ENCODE data around the gene JARID2. TPM values are rescaled to one million over a fixed set of nuclear protein-coding genes. Genes with fewer than 3 reads are reported as not detected.
A peak's percentile ranks its signal among the peaks of the same experiment; 100 is the strongest.

JARID2 gene
- total RNA-seq, 1 donor from 2014 or later, result 3.8 TPM

DNA sequence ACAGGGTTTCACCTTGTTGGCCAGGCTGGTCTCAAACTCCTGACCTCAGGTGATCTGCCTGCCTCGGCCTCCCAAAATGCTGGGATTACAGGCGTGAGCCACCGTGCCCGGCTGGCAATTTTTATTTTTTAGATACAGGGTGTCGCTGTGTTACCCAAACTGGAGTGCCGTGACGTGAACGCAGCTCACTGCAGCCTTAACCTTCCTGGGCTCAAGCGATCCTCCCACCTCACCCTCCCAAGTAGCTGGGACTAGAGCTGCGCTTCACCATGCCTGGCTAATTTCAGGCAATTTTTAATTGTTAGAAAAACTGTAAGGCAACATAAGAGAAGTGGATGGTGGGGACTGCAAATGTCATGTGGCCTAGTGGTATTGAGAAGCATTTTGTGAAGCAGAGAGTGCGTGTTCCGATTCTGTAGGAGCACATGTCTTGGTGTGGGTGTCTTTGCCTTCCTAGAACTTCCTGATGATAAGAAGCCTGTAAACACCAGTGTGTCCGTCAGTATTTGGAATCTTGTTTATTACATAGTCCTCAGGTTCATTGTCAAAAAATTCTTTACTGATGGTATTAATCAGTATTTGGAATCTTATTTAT, 18.0 kb downstream of the JARID2 start:
- ATAC-seq, result no peak

DNA sequence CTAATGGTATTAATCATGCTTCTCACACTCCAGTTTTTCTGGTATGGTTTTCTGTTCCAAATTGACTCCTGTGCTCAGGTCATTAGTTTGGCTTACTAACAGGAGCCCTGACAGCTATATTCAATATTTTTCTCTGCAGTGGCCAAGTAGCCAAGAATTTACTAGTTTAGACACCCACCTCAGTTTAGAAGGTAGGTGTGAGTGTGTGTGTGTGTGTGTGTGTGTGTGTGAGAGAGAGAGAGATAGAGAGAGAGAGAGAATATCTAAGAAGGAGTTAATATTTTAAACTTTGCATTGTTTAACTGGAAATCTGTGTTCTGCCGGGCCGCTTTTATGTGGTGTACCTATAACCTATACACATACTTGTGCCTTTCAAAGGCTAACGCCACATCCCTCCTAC, 18.5 kb downstream of the JARID2 start:
- DNase-seq (ENCODE audit: low spot score) (no peak), ATAC-seq (no peak)

More for the DNA sequence above, 18.0 kb downstream of the JARID2 start:
- no peak for DNase-seq (ENCODE audit: low spot score)

DNA sequence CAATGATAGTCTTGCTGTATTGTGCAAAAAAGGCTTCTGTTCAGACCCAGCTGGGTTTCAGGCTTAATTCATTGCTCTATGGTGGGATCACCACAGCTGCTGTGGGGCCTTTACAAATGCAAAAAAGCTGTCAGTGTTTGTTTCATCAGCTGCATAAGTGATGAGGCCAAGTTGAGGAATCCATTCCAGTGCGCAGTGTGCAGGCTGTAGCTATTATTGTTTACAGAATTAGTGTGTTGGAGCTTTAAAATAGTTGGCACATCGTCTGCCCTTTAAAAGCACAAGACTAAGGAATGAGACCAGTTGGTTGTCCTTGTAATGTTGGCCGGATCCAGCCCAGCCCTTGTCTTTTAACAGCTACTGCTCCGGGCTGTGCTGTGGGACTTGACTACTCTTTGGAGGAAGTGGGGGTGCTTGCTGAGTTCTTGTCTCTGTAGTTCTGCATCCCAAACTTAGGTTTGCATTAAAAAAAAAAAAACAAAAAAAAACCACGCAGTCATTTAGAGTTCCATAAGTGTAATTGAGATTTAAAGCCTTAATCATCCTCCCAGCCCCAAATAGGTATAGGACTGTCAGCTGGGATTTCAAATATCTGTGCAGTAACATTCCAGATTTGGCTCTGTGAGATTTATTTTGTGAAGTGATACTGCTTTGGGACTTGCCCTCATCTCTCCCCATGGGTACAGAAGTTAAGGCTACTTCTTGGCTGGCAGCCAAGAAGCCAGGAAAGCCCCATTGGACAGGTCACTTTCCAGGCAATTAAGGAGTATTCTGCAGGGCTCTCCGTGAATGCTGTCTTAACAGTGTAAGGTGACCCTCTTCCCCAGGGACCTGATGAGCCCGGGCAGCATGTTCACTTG, 19.3 kb downstream of the JARID2 start:
- no peak for ATAC-seq

DNA sequence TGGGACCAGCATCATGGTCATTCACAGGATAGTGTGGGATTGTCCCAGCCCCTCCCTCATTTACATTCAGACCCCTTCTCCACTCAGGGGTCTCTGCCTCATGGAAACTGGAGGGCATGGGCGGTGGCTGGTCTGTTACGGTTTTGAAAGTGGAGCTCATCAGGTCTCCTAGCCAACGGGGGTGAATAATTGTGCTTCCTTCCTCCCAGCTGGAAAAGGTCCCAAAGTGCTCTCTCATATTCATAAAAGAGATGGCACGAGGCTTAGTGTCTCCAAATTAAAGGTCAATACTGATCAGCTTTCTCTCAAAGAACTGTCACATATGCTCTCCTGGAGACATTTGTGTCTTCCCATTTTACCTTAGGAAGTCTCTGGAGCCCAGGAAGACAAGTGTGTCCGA, 19.9 kb downstream of the JARID2 start:
- ATAC-seq (no peak), DNase-seq (ENCODE audit: low spot score) (no peak)

More for the DNA sequence above, 19.3 kb downstream of the JARID2 start:
- DNase-seq (ENCODE audit: low spot score), result no peak

DNA sequence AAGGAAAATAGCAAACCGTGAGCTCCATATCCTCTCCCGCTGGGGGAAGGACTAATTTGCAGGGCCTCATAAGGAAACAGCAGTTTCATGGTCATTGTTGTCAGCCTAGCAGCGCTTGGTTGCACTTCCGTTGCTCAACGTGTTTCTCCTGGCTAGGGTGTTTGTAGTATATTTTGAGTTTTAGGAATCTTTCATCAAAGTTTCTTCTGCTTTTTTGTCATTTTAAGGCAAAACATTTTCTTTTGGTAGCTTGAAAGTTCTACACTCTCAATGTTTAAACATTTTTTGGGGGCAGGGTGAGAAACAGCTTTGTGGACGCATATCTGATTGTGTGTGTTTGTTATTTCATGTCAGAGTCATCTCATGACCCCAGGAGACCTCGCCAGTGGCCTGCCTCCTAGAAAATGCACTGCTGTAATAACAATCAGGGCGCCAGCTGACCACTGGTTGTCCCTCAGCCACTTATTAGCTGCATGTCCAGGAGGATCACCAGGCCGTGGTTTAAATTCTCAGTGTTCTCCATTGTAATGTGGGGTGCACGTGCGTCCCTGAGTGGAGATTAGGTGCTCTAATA, 20.6 kb downstream of the JARID2 start:
- DNase-seq (ENCODE audit: low spot score) (no peak), ATAC-seq (peak; percentile 78)

DNA sequence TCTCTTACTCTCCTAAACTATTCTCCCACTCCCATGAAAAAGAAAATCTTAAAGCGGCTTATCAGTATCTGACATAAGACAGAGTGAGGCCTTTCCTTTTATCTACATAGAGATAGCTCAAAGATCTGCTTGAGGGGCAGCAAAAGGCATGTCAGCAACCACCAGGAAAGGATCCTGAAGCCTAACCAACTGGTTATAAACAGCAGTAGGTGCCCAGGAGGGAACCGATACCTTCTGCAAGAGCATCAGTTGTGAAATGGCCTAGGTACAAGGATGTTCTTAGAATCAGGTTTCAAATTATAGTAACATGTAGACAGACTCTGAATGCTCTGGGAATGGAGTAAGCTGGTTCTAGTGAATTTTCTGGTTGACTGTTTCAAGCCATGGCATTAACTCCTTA, 21.4 kb downstream of the JARID2 start:
- no peak for ATAC-seq

DNA sequence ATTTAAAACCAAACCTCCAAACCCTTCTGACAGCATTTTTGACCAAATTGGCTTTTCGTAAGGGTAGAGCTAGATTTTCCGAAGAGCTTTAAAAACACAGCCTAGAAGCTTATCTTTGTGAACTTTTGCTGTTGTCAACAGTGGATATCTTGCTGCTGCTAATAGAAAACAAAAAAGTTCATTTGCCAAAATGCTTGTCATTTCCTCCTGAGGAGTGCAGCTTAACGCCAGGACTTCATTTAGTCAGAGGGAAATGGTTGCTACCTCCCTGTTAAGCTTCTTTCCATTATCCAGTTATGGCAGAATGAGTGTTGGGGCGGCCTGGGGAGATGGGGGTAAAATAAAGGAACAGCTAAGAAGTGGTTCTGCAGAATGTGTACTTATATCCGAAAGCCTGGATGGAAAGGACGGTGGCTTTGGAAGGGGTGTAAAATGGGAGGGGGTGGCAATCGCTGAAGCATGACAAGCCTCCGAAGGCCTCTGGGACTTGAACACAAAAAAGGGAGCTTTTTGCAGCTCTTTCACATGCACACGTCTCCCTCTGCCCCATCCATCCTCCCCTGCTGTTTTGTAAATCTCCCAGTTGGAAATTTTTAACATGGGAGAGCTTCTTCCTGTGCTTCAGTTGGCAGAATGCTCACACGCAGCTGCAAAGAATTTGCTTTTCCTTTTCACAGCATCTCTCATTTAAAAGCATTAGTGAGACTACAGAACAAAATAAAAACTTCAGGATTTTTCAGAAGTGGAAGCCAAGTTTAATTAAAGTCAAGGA, 22.5 kb downstream of the JARID2 start:
- ATAC-seq (no peak), DNase-seq (ENCODE audit: low spot score) (no peak)

More for the DNA sequence above, 21.4 kb downstream of the JARID2 start:
- no peak for DNase-seq (ENCODE audit: low spot score)

DNA sequence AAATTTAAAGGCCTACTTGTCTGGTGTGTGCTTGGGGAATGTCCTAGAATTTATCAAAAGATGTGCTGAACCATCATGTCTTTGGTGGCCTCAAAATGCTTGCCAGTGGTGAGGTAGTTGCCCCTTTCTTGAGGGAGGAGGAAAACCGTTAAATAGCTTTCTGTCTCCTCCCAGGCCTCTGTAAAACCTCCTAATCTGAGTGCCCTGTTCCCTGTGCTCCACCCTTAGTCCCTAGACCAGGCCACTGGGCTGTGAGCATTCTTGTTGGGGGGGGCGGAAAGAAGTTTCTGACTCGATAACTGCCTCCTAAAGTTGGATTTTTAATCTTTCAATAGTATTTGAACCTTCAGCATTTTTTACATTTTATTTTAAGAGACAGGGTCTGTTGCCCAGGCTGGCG, 23.1 kb downstream of the JARID2 start:
- ATAC-seq (no peak), DNase-seq (ENCODE audit: low spot score) (no peak)

DNA sequence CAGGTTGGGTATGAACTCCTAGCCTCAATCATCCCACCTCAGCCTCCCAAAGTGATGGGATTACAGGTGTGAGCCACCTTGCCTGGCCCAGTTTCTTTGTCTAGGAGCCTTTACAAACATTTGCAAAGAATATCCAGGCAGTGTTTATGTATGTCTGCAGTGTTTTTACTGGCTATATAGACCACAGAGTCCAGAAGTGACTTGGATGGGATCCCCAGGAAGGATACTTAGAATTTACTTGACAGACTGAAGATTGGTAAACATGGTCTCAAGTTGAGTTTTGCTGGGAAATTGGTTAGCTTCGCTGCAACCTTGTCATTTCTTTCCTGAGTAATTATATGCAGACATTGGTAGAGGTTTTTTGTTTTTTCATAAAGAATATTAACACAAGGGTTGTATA, 23.8 kb downstream of the JARID2 start:
- DNase-seq (ENCODE audit: low spot score), result no peak
- no peak for ATAC-seq

DNA sequence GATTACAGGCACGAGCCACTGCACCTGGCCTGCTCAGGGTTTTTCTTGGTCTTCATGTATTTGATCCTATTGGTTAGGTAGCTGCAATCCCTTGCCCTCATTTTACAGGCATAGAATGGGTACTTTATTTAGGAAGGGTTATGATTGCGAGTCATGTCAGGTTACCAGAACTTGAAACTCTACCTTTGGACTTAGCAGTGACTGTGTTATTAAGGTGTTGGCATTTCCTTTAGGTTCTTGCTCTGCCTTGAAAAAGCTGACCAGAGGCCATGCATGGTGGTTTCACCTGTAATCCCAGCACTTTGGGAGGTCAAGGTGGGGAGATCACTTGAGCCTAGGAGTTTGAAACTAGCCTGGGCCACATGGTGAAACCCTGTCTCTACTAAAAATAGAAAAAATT, 24.5 kb downstream of the JARID2 start:
- no peak for DNase-seq (ENCODE audit: low spot score)
- ATAC-seq, result no peak

DNA sequence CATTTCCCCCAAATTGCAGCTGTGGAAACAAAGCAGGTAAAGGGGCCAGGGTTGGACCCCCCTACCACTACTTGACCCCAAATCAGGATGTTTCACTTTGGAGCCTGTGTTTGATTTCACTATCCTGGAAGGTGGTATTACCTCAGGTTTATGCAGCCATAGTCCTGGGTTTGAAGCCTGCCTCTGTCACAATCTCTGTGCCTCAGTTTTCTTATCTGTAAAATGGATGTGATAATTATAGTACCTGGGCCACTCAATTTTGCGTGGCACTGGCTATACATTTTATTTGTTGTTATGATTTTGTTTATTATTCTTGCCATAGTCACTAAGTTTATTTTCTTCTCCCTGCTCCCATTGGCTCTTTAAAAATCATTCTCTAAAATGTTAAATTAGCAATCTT, 26.7 kb downstream of the JARID2 start:
- ATAC-seq (no peak), DNase-seq (ENCODE audit: low spot score) (no peak)

DNA sequence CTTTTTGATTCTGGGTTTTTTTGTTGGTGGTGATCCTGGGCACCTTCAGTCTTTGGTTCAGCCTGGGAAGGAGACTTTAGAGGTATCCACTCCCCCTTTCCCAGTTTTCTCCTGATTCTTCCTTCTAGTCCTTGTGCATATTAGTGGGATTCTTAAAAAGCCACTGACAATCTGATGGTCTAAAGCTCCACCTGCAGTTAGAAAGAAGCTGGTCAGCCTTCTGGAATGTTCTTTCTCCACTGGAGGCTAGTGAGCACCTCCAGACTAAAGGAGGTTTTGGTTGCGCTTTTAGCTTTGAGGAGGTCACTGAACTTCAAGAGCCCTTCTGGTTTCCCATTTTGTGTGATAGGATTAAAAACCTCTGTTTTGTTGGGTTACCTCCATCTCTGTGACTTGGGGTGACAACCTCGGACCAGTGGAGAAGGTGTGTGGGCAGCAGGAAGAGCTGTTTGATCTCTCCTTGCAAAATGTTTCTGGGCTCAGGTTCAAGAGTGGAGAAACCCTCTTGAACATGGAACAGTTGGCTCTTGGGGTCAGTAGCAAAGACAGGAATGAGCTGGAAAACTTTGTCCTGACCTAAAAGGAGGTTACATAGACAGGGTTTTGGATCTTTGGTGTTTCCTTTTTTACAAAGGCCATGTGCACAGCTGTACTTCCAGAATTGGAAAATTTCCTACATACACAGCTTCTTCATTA, 29.0 kb downstream of the JARID2 start:
- DNase-seq (ENCODE audit: low spot score), result peak; percentile 75
- ATAC-seq, result peak; percentile 86

DNA sequence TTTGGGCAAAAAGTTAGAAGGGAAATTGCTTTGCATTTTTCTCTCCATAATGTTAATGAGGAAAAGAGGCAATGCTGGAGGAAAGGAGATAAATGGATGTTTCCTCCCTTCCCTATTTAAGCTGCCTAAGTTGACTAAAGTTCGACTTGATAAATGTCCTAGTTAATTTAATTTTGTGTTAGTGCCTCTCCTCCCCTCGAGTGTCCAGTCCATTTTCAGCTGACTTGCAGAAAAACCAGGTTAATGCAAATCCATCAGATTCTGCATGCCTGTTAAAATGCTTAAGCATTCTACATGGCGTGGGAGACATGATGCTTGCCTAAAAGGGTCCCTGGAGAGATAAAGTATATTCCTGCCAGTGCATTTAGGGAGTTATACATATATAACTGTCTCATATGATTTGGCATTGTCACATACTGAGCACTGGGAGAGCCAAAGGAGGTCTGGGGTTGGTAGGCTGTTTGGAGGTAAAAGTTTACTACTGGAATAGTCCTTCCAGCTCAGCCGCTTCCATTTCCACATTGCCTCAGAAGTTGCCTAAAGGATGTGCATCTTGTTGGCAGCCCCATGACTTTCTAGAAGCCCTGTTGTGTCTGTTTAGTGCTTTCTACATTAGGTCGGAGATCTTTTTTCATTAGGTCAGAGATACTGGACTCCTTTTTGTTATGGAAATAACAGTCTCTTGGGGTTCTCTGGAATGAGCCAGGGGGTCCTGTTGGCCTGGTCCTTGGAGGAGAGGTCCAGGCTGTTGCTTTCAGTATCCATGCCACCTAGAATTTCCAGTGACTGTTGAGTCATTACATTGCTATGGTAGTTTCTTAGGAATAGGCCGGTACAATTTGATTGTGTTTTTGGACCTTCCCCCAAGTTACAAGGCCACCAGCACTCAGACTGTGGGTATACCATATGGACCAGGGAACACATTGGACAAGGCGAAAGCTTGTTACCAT, 30.4 kb downstream of the JARID2 start:
- DNase-seq (ENCODE audit: low spot score) (no peak), ATAC-seq (no peak)

DNA sequence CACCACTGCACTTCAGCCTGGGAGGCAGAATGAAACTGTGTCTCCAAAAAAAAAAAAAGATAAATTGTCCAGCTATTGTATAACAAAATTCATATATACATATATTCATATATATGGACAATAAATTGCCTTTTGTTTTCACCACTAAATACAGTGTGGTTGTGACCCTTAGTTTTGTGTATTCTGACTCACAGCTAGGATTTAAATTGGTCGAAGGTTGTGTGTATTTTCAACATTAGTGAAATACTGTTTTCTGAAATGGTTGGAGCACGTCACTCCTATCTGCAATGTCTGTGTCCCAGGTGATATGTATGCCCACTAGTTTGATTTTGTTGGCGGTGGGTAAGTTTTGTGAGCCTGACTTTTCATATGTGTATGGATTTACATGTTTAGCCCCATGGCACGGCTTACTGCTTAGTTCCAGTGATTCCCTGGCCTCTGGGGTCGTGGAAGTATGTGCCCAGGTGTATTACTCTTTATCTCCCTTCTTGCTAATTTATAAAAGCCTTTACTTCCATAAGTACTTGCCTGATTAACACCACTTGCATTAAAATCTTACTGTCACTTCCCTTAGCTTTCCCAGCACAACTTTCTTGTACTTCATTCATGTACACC, 33.3 kb downstream of the JARID2 start:
- ATAC-seq (no peak), DNase-seq (ENCODE audit: low spot score) (no peak)

DNA sequence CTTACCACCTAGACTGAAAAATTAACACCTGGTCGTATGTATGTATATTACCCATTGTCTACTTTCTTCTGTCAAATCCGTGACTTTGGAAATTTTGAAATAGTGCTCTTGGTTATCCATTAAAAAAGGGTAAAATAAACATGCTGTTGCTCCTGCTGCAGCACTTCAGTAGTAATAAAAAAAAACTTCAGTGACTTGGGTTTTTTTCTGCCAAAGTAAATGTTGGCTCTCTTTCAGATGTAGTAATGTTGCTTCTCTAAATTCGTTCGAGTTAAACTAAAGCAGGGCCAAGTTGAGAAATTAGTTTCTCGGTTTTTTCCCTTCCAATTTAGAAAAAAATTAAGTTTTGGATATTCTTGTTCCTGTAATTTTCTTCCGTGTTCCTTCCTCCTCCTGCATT, 34.2 kb downstream of the JARID2 start:
- no peak for DNase-seq (ENCODE audit: low spot score)
- peak; percentile 52 for ATAC-seq

DNA sequence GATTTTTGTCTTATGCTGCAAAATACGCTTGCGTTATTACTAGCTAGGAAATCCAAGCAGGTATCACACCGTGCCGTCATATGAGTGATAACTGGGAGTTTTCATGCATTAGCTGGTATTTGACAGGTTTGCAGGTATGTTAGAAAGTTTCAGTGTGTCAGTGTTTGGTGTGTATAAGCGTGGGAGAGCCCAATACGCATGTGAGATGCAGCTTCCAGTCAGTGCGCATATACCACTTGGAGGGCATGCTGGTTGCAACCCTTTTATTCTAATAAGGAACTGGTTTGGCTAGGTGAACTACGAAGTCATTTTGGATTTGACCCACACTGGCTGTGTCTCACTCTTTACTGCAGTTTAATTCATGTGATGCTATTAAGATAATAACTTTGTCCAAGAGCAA, 35.1 kb downstream of the JARID2 start:
- DNase-seq (ENCODE audit: low spot score) (no peak), ATAC-seq (no peak)

DNA sequence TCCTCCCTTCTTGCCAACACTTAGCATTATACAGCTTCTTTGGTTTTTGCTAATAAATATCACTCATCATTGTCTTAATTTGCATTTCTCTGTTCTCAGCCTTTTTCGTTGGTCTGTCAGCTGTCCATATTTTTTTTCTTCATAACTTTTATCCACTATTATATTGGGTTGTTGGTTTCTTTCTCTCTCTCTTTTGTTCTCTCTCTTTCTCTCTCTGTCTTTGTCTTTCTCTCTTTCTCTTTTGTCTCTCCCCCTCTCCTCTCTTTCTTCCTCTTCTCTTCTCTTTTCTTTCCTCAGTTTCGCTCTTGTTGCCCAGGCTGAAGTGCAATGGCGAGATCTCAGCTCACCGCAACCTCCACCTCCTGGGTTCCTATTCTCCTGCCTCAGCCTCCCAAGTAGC, 36.5 kb downstream of the JARID2 start:
- no peak for ATAC-seq
- DNase-seq (ENCODE audit: low spot score), result no peak

DNA sequence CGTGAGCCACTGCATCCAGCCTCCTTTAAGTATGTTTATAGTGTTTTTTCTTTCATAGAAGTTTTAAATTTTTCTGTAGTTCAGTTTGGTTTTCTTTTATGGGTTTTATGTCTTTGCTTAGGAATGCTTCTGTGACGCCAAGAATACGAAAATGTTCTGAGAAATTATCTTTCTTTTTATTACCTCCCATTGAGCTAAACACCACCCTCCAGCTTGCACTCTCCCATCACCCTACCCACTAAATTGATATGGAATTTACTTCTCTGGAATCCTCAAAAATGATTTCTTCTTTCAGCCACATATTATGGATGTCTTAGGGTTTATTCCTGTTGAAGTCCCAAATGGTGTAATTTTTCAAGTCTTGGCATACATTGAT, 38.1 kb downstream of the JARID2 start:
- no peak for DNase-seq (ENCODE audit: low spot score)
- no peak for ATAC-seq

DNA sequence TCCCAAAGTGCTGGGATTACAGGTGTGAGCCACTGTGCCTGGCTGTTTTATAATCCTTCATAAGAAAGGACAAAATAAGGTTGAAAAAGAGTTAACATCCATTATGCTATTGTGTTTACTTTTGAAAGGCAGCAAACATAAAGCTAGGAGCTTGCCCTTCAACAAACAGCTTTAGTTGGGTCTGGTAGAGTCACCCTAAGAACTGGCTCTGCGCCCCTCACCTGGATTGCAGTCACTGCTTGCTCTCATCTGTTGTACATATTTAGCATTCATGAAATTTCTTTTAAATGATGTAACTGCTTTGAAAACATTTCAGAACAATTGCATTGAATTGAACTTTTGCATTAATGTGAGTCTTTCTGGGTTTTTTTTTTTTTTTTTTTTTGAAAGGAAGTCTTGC, 38.9 kb downstream of the JARID2 start:
- no peak for DNase-seq (ENCODE audit: low spot score)
- no peak for ATAC-seq

Data from left lobe of liver (tissue), 2 donors.